H9 (cell line): ENCODE results near the gene TEAD1. TPM values are rescaled to one million over a fixed set of nuclear protein-coding genes. Genes with fewer than 3 reads are reported as not detected.

Experiments
- DNase-seq: peaks from one replicate; pipeline ENCODE4 v3.0.0-alpha.2; 2017
- H2AFZ ChIP-seq: one replicate; pipeline ENCODE4 v1.6.1; 2013; ENCODE audit warnings: mild to moderate bottlenecking, low read length, control low read depth, moderate library complexity
- H2AK5ac ChIP-seq: 2 replicates; pipeline ENCODE4 v1.6.1; 2013; ENCODE audit warnings: low read length, control low read depth, mixed read lengths; ENCODE audit not compliant: insufficient read length
- H2BK120ac ChIP-seq: one replicate; pipeline ENCODE4 v1.6.1; 2013; ENCODE audit warnings: low read depth, mild to moderate bottlenecking, low read length, control low read depth, inconsistent platforms; ENCODE audit not compliant: poor library complexity, severe bottlenecking
- H2BK12ac ChIP-seq: 2 replicates; pipeline ENCODE4 v1.6.1; 2013; ENCODE audit warnings: low read length, control low read depth, mixed read lengths, low read depth; ENCODE audit not compliant: insufficient read length
- H2BK15ac ChIP-seq: 2 replicates; pipeline ENCODE4 v1.6.1; 2013; ENCODE audit warnings: low read depth, low read length, control low read depth
- H2BK20ac ChIP-seq: one replicate; pipeline ENCODE4 v1.6.1; 2013; ENCODE audit warnings: low read depth, mild to moderate bottlenecking, low read length, control low read depth, inconsistent platforms; ENCODE audit not compliant: poor library complexity, severe bottlenecking
- H2BK5ac ChIP-seq: 2 replicates; pipeline ENCODE4 v1.6.1; 2013; ENCODE audit warnings: low read length, control low read depth, mixed read lengths; ENCODE audit not compliant: insufficient read length
- H3K14ac ChIP-seq: 2 replicates; pipeline ENCODE4 v1.6.1; 2013; ENCODE audit warnings: low read length, control low read depth; ENCODE audit not compliant: insufficient read depth
- H3K18ac ChIP-seq: 2 replicates; pipeline ENCODE4 v1.6.1; 2013; ENCODE audit warnings: low read depth, mild to moderate bottlenecking, mixed read lengths, low read length, control low read depth; ENCODE audit not compliant: insufficient read length
- H3K23ac ChIP-seq: 2 replicates; pipeline ENCODE4 v1.6.1; 2013; ENCODE audit warnings: low read length, control low read depth, mixed read lengths, low read depth; ENCODE audit not compliant: insufficient read length
- H3K23me2 ChIP-seq: 2 replicates; pipeline ENCODE4 v1.6.1; 2013; ENCODE audit warnings: low read depth, mild to moderate bottlenecking, mixed read lengths, low read length, control low read depth; ENCODE audit not compliant: insufficient read length, poor library complexity, severe bottlenecking
- H3K27ac ChIP-seq: 2 replicates; pipeline ENCODE4 v1.5.1; 2013; ENCODE audit warnings: low read length, control low read depth, mixed read lengths, low read depth; ENCODE audit not compliant: insufficient read length
- H3K27me3 ChIP-seq: 2 replicates; pipeline ENCODE4 v1.6.1; 2013; ENCODE audit warnings: low read length, control low read depth, inconsistent platforms; ENCODE audit not compliant: insufficient read depth
- H3K4ac ChIP-seq: 2 replicates; pipeline ENCODE4 v1.6.1; 2013; ENCODE audit warnings: low read depth, mild to moderate bottlenecking, control low read depth, inconsistent platforms, low read length, moderate library complexity
- H3K4me1 ChIP-seq: 2 replicates; pipeline ENCODE4 v1.6.1; 2013; ENCODE audit warnings: low read length, control low read depth, inconsistent platforms; ENCODE audit not compliant: insufficient read depth
- H3K4me2 ChIP-seq: 2 replicates; pipeline ENCODE4 v1.6.1; 2013; ENCODE audit warnings: low read length, control low read depth, mixed read lengths; ENCODE audit not compliant: insufficient read length, insufficient read depth
- H3K56ac ChIP-seq: 2 replicates; pipeline ENCODE4 v1.6.1; 2013; ENCODE audit warnings: low read depth, mild to moderate bottlenecking, mixed read lengths, low read length, control low read depth; ENCODE audit not compliant: insufficient read length
- H3K79me1 ChIP-seq: 2 replicates; pipeline ENCODE4 v1.6.1; 2013; ENCODE audit warnings: low read depth, mild to moderate bottlenecking, moderate library complexity, low read length, control low read depth, inconsistent platforms; ENCODE audit not compliant: insufficient read depth, poor library complexity, severe bottlenecking
- H3K79me2 ChIP-seq: 2 replicates; pipeline ENCODE4 v1.6.1; 2013; ENCODE audit warnings: low read length, control low read depth, inconsistent platforms; ENCODE audit not compliant: insufficient read depth
- H3K9ac ChIP-seq: 2 replicates; pipeline ENCODE4 v1.6.1; 2013; ENCODE audit warnings: low read length, control low read depth, mixed read lengths; ENCODE audit not compliant: insufficient read length; ENCODE audit errors: extremely low read depth
- H3K9me3 ChIP-seq: one replicate; pipeline ENCODE4 v1.6.1; 2013; ENCODE audit warnings: low read depth, low read length, inconsistent platforms; ENCODE audit not compliant: control insufficient read depth
- H3T11ph ChIP-seq: one replicate; pipeline ENCODE4 v1.6.1; 2013; ENCODE audit warnings: mild to moderate bottlenecking, low read length, control low read depth, inconsistent platforms
- H4K20me1 ChIP-seq: one replicate; pipeline ENCODE4 v1.6.1; 2013; ENCODE audit not compliant: control insufficient read depth, insufficient read length, insufficient read depth
- H4K5ac ChIP-seq: 2 replicates; pipeline ENCODE4 v1.6.1; 2013; ENCODE audit warnings: low read depth, mild to moderate bottlenecking, mixed read lengths, low read length, control low read depth; ENCODE audit not compliant: insufficient read length
- H4K8ac ChIP-seq: replicated peaks from 2 replicates; pipeline ENCODE4 v1.6.1; 2013; ENCODE audit warnings: low read length, control low read depth, mixed read lengths, low read depth; ENCODE audit not compliant: insufficient read length
- H4K91ac ChIP-seq: 2 replicates; pipeline ENCODE4 v1.6.1; 2013; ENCODE audit warnings: low read depth, mild to moderate bottlenecking, moderate library complexity, mixed read lengths, low read length, control low read depth; ENCODE audit not compliant: insufficient read length
- H3K27ac Mint-ChIP-seq, 3 experiments: 2 replicates in 2 of 3; 3 replicates in 1 of 3; pipeline ENCODE4 v1.8.0; 2020 to 2021; ENCODE audit warnings: mixed read lengths in 3 of 3, mild to moderate bottlenecking in 1 of 3, moderate library complexity in 1 of 3
- H3K27me3 Mint-ChIP-seq: 2 replicates; pipeline ENCODE4 v1.8.0; 2021; ENCODE audit warnings: low read depth, mild to moderate bottlenecking, moderate library complexity, mixed read lengths
- H3K36me3 Mint-ChIP-seq, 3 experiments: 2 replicates in 2 of 3; 3 replicates in 1 of 3; pipeline ENCODE4 v1.8.0; 2020 to 2021; ENCODE audit warnings: low read depth in 3 of 3, mixed read lengths in 3 of 3; ENCODE audit not compliant: insufficient read depth in 1 of 3
- H3K4me1 Mint-ChIP-seq, 2 experiments: 2 replicates each; pipeline ENCODE4 v1.8.0; 2020; ENCODE audit warnings: mixed read lengths in 2 of 2
- H3K4me3 Mint-ChIP-seq, 2 experiments: 2 replicates in 1 of 2; 3 replicates in 1 of 2; pipeline ENCODE4 v1.8.0; 2020 to 2021; ENCODE audit warnings: mild to moderate bottlenecking in 2 of 2, mixed read lengths in 2 of 2, moderate library complexity in 1 of 2
- H3K9me3 Mint-ChIP-seq, 2 experiments: 2 replicates in 1 of 2; 3 replicates in 1 of 2; pipeline ENCODE4 v1.8.0; 2020; ENCODE audit warnings: mild to moderate bottlenecking in 2 of 2, mixed read lengths in 2 of 2, moderate library complexity in 1 of 2
- CTCF ChIP-seq: fragments of 200-600 bp; sonication (generic); conservative IDR thresholded peaks from 3 replicates; pipeline ENCODE4 v1.8.0; 2021; ENCODE audit warnings: antibody characterized with exemption, mild to moderate bottlenecking
- WGBS: extraction: QIAGEN DNeasy Blood & Tissue Kit; methylation state at CpG from one replicate; pipeline ENCODE4 v1.1.7; 2013; ENCODE audit warnings: missing lambda C conversion rate, low lambda C conversion rate, mixed read lengths; ENCODE audit not compliant: insufficient read length; ENCODE audit errors: extremely low coverage; 5-methylcytosine and 5-hydroxymethylcytosine counted together
- total RNA-seq: library from RNA; stranded (reverse); gene quantifications from 2 replicates; pipeline ENCODE4 v1.2.1, GENCODE V29; 2021

TEAD1 gene
- total RNA-seq, 1 experiment from 2014 or later = 75.1 TPM

DNA sequence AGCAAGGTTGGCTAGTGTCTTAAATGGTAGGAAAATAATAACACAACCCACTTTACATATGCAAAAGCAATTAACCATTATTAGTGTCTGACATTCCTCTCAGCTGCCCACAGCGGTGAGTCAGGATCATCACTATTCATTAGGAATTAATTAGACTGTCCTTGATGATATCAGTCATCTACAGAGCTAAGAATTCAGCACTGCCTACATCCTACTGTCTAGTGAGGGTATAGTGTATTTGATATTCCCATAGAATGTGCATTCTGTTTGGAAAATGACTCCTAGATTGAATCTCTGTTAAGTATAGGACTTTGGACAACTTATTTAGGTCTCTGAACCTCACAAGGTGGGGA lies 82.2 kb downstream of the TEAD1 start:
- DNase-seq = no peak
- Histone ChIP-seq H4K91ac (no peak overlapping the region), H2BK15ac (no peak overlapping the region), H3K23ac (no peak overlapping the region), H3K79me1 (no peaks in the 10 kb centered on the region), H2BK5ac (no peak overlapping the region), H3K4me1 (peaks cover 4% of the 10 kb centered on the region), H2AK5ac (no peak overlapping the region), H2BK20ac (no peak overlapping the region), H3K27me3 (no peaks in the 10 kb centered on the region), H2BK120ac (no peak overlapping the region), H3T11ph (no peak overlapping the region), H3K23me2 (no peaks in the 10 kb centered on the region), H2BK12ac (no peak overlapping the region), H4K20me1 (no peaks in the 10 kb centered on the region), H3K9ac (no peak overlapping the region), H2AFZ (no peak overlapping the region), H3K9me3 (no peaks in the 10 kb centered on the region), H4K8ac (no peak overlapping the region), H3K4me2 (no peak overlapping the region), H3K56ac (no peak overlapping the region), H3K18ac (no peak overlapping the region), H3K14ac (no peak overlapping the region), H3K27ac (no peak overlapping the region), H3K4ac (no peak overlapping the region), H3K79me2 (peaks cover 15% of the 10 kb centered on the region; the same call in 1 of the 2 replicates), H4K5ac (no peak overlapping the region)
- Mint-ChIP-seq H3K4me1 (peaks cover 53 to 56% of the 10 kb centered on the region in 2 experiments), H3K36me3 (no peaks in the 10 kb centered on the region), H3K27me3 (no peaks in the 10 kb centered on the region), H3K4me3 (no peak overlapping the region), H3K27ac (no peak overlapping the region; a peak in 1 of 7 replicates), H3K9me3 (no peaks in the 10 kb centered on the region)
- TF ChIP-seq CTCF = no peak
- WGBS = no CpG with 5 or more reads among the region's 1 CpG
